HepG2 (cell line): ENCODE results near the gene ZDHHC18. TPM values are rescaled to one million over a fixed set of nuclear protein-coding genes. Genes with fewer than 3 reads are reported as not detected.

Experiments used
- CEBPB ChIP-seq: IDR thresholded peaks from 2 replicates; pipeline ENCODE4 v1.6.1; 2011; ENCODE audit warnings: low read depth, low read length, improper control_type of control experiment, borderline replicate concordance
- CREB1 ChIP-seq, 2 experiments: fragments of 450-650 bp in 1 of 2; IDR thresholded peaks; 2 replicates each; pipeline ENCODE4 v1.6.1; 2016 to 2017; ENCODE audit warnings: control low read depth in 1 of 2, mild to moderate bottlenecking in 1 of 2, missing compliant biosample characterization in 1 of 2, missing genetic modification characterization in 1 of 2
- GATAD2A ChIP-seq: IDR thresholded peaks from 2 replicates; pipeline ENCODE4 v1.6.1; 2016
- MIXL1 ChIP-seq: IDR thresholded peaks from 2 replicates; pipeline ENCODE4 v1.6.1; 2016
- NAIF1 ChIP-seq: sonication (generic); formaldehyde crosslinking; IDR thresholded peaks from 2 replicates; pipeline ENCODE4 v1.5.0; 2020; ENCODE audit warnings: mild to moderate bottlenecking, missing genetic modification reagents, borderline replicate concordance
- SMC3 ChIP-seq: IDR thresholded peaks from 2 replicates; pipeline ENCODE4 v1.6.1; 2011; ENCODE audit warnings: low read length, improper control_type of control experiment
- SPEN ChIP-seq: sonication (generic); formaldehyde crosslinking; IDR thresholded peaks from 2 replicates; pipeline ENCODE4 v1.5.1; 2020; ENCODE audit warnings: low read depth, mild to moderate bottlenecking, missing genetic modification reagents
- ZNF3 ChIP-seq: IDR thresholded peaks from 2 replicates; pipeline ENCODE4 v1.7.0; 2017; ENCODE audit warnings: inconsistent platforms
- ZNF720 ChIP-seq: sonication (generic); formaldehyde crosslinking; IDR thresholded peaks from 2 replicates; pipeline ENCODE4 v1.4.0; 2020; ENCODE audit warnings: missing genetic modification reagents
- ZNF850 ChIP-seq: sonication (generic); formaldehyde crosslinking; conservative IDR thresholded peaks from 2 replicates; pipeline ENCODE4 v1.9.0; 2021; ENCODE audit warnings: mild to moderate bottlenecking, missing genetic modification reagents
- polyA plus RNA-seq, 8 experiments: library from polyadenylated mRNA; depleted of rRNA in 3 of 8; stranded (reverse) in 7 of 8; unstranded in 1 of 8; fragments of >200 nt; fragmentation: Illumina TruSeq in 4 of 8; extraction: Trizol in 4 of 8; gene quantifications; 2 replicates each; pipeline versions ENCODE4 v1.2.1 to v1.2.3, GENCODE V29; 2011 to 2016; ENCODE audit warnings: low read depth in 4 of 8, missing spikeins in 1 of 8, mixed read lengths in 1 of 8; ENCODE audit not compliant: insufficient read depth in 1 of 8
- total RNA-seq, 5 experiments: library from RNA; depleted of rRNA; stranded (reverse); fragments of >200 nt; fragmentation: Illumina TruSeq; extraction: Trizol; gene quantifications; 2 replicates each; pipeline ENCODE4 v1.2.3, GENCODE V29; 2016; ENCODE audit warnings: low read depth in 1 of 5
- TF ChIP-seq, protein P1 (sequence below): sonication (generic); formaldehyde crosslinking; IDR thresholded peaks from 2 replicates; pipeline ENCODE4 v1.5.0; 2020; ENCODE audit warnings: missing genetic modification reagents
- TF ChIP-seq, protein P2 (sequence below): sonication (generic); formaldehyde crosslinking; IDR thresholded peaks from 2 replicates; pipeline ENCODE4 v1.9.0; 2022; ENCODE audit warnings: low read depth, missing genetic modification reagents
- TF ChIP-seq, protein P3 (sequence below): IDR thresholded peaks from 2 replicates; pipeline ENCODE4 v1.6.1; 2016; ENCODE audit warnings: low read depth, missing genetic modification reagents, missing compliant biosample characterization
- TF ChIP-seq, protein P4 (sequence below): IDR thresholded peaks from 2 replicates; pipeline ENCODE4 v1.4.0; 2020; ENCODE audit warnings: mild to moderate bottlenecking, missing genetic modification reagents

ZDHHC18 gene
- total and polyA plus RNA-seq, 2 of the 13 experiments (the other 11 are each of a cell fraction or from before 2014, with no cell fraction given) = 13.2 to 35.3 TPM

DNA sequence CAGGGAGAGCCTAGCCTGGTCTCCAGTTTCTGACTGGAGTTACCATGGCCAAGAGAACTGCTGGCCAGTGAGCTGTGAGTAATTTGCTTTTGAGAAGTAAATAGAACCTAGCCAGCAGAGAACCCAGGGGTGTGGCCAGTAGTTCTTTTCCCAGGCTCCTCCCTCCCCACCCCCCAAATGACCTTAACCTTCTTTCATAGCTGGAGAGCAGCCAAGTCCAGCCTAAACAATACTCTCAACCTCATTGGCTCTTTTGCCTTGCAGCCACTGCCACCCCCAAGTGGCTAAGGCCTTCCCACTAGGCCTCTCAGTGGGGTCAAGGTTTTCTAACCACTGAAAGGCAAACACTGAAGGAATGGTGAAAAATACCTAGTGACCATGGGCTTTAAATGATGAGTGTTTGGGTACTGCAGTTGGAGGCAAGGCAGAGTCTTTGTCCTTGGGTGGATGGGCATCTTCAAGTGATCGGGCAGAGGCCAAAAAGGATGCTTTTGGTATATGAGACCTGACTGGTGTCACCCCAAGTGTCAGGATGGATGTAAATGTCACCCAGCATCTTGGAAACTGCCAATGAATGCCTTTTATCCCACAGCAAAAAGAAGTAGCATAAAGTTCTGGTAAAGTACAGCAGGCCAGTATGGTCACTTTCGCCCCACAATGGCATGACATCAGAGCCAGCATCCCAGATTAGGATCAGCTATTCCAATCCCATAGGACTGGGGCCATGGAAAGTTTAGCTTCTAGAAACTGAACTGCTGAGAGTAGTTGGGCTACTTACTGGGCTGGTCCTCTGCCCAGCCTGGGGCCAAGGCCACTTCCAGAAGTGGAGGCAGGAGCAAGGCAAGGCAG is 42.2 kb upstream of the ZDHHC18 start (continued):
- TF ChIP-seq NAIF1 (CRISPR knock-in tag) = 0 out of 2 replicates have a peak, but pooled peaks have one; percentile 56
- TF ChIP-seq ZNF850 (CRISPR knock-in tag) = no peak
- TF ChIP-seq CREB1 (IDR thresholded peaks at IDR 0.05) = no peak
- peak; percentile 90 for TF ChIP-seq CREB1 (CRISPR knock-in tag; IDR thresholded peaks at IDR 0.05)
- TF ChIP-seq, protein P1, sequence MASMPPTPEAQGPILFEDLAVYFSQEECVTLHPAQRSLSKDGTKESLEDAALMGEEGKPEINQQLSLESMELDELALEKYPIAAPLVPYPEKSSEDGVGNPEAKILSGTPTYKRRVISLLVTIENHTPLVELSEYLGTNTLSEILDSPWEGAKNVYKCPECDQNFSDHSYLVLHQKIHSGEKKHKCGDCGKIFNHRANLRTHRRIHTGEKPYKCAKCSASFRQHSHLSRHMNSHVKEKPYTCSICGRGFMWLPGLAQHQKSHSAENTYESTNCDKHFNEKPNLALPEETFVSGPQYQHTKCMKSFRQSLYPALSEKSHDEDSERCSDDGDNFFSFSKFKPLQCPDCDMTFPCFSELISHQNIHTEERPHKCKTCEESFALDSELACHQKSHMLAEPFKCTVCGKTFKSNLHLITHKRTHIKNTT (CRISPR knock-in tag) = no peak
- TF ChIP-seq, protein P2, sequence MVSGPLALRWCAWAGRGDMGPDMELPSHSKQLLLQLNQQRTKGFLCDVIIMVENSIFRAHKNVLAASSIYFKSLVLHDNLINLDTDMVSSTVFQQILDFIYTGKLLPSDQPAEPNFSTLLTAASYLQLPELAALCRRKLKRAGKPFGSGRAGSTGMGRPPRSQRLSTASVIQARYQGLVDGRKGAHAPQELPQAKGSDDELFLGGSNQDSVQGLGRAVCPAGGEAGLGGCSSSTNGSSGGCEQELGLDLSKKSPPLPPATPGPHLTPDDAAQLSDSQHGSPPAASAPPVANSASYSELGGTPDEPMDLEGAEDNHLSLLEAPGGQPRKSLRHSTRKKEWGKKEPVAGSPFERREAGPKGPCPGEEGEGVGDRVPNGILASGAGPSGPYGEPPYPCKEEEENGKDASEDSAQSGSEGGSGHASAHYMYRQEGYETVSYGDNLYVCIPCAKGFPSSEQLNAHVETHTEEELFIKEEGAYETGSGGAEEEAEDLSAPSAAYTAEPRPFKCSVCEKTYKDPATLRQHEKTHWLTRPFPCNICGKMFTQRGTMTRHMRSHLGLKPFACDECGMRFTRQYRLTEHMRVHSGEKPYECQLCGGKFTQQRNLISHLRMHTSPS (CRISPR knock-in tag) = peak; percentile 41; the same call in 1 of the 2 replicates
- TF ChIP-seq GATAD2A (CRISPR knock-in tag) = peak; percentile 83
- TF ChIP-seq ZNF720 (CRISPR knock-in tag) = no peak
- TF ChIP-seq SMC3 = peak; percentile 14; the same call in 1 of the 2 replicates
- TF ChIP-seq SPEN = peak; percentile 97
- TF ChIP-seq, protein P3, sequence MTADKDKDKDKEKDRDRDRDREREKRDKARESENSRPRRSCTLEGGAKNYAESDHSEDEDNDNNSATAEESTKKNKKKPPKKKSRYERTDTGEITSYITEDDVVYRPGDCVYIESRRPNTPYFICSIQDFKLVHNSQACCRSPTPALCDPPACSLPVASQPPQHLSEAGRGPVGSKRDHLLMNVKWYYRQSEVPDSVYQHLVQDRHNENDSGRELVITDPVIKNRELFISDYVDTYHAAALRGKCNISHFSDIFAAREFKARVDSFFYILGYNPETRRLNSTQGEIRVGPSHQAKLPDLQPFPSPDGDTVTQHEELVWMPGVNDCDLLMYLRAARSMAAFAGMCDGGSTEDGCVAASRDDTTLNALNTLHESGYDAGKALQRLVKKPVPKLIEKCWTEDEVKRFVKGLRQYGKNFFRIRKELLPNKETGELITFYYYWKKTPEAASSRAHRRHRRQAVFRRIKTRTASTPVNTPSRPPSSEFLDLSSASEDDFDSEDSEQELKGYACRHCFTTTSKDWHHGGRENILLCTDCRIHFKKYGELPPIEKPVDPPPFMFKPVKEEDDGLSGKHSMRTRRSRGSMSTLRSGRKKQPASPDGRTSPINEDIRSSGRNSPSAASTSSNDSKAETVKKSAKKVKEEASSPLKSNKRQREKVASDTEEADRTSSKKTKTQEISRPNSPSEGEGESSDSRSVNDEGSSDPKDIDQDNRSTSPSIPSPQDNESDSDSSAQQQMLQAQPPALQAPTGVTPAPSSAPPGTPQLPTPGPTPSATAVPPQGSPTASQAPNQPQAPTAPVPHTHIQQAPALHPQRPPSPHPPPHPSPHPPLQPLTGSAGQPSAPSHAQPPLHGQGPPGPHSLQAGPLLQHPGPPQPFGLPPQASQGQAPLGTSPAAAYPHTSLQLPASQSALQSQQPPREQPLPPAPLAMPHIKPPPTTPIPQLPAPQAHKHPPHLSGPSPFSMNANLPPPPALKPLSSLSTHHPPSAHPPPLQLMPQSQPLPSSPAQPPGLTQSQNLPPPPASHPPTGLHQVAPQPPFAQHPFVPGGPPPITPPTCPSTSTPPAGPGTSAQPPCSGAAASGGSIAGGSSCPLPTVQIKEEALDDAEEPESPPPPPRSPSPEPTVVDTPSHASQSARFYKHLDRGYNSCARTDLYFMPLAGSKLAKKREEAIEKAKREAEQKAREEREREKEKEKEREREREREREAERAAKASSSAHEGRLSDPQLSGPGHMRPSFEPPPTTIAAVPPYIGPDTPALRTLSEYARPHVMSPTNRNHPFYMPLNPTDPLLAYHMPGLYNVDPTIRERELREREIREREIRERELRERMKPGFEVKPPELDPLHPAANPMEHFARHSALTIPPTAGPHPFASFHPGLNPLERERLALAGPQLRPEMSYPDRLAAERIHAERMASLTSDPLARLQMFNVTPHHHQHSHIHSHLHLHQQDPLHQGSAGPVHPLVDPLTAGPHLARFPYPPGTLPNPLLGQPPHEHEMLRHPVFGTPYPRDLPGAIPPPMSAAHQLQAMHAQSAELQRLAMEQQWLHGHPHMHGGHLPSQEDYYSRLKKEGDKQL (CRISPR knock-in tag) = 0 out of 2 replicates have a peak, but pooled peaks have one; percentile 69
- TF ChIP-seq, protein P4, sequence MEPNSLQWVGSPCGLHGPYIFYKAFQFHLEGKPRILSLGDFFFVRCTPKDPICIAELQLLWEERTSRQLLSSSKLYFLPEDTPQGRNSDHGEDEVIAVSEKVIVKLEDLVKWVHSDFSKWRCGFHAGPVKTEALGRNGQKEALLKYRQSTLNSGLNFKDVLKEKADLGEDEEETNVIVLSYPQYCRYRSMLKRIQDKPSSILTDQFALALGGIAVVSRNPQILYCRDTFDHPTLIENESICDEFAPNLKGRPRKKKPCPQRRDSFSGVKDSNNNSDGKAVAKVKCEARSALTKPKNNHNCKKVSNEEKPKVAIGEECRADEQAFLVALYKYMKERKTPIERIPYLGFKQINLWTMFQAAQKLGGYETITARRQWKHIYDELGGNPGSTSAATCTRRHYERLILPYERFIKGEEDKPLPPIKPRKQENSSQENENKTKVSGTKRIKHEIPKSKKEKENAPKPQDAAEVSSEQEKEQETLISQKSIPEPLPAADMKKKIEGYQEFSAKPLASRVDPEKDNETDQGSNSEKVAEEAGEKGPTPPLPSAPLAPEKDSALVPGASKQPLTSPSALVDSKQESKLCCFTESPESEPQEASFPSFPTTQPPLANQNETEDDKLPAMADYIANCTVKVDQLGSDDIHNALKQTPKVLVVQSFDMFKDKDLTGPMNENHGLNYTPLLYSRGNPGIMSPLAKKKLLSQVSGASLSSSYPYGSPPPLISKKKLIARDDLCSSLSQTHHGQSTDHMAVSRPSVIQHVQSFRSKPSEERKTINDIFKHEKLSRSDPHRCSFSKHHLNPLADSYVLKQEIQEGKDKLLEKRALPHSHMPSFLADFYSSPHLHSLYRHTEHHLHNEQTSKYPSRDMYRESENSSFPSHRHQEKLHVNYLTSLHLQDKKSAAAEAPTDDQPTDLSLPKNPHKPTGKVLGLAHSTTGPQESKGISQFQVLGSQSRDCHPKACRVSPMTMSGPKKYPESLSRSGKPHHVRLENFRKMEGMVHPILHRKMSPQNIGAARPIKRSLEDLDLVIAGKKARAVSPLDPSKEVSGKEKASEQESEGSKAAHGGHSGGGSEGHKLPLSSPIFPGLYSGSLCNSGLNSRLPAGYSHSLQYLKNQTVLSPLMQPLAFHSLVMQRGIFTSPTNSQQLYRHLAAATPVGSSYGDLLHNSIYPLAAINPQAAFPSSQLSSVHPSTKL = peak; percentile 89
- no peak for TF ChIP-seq ZNF3 (CRISPR knock-in tag)
- TF ChIP-seq MIXL1 (CRISPR knock-in tag) = peak; percentile 39; the same call in 1 of the 2 replicates
- no peak for TF ChIP-seq CEBPB
